HUES6 (cell line): ENCODE data around the gene PSD2.
A peak's percentile ranks its signal among the peaks of the same experiment; 100 is the strongest.

Experiments
- H3K27ac ChIP-seq: 2 replicates; pipeline ENCODE4 v1.7.0; 2013; ENCODE audit warnings: low read depth, mild to moderate bottlenecking, low read length, inconsistent platforms
- H3K27me3 ChIP-seq: 2 replicates; pipeline ENCODE4 v1.6.1; 2013; ENCODE audit warnings: low read length; ENCODE audit not compliant: control insufficient read depth, insufficient read depth
- H3K36me3 ChIP-seq: 2 replicates; pipeline ENCODE4 v1.6.1; 2013; ENCODE audit warnings: low read length; ENCODE audit not compliant: control insufficient read depth, insufficient read depth
- H3K4me1 ChIP-seq: 2 replicates; pipeline ENCODE4 v1.6.1; 2013; ENCODE audit warnings: low read length; ENCODE audit not compliant: control insufficient read depth, insufficient read depth
- H3K4me3 ChIP-seq: 2 replicates; pipeline ENCODE4 v1.5.1; 2013; ENCODE audit warnings: low read depth, low read length
- H3K9ac ChIP-seq: one replicate; pipeline ENCODE4 v1.6.1; 2013; ENCODE audit warnings: mild to moderate bottlenecking, low read length
- H3K9me3 ChIP-seq: 2 replicates; pipeline ENCODE4 v1.6.1; 2013; ENCODE audit warnings: low read depth, low read length; ENCODE audit not compliant: control insufficient read depth, insufficient read depth

The PSD2 gene

DNA sequence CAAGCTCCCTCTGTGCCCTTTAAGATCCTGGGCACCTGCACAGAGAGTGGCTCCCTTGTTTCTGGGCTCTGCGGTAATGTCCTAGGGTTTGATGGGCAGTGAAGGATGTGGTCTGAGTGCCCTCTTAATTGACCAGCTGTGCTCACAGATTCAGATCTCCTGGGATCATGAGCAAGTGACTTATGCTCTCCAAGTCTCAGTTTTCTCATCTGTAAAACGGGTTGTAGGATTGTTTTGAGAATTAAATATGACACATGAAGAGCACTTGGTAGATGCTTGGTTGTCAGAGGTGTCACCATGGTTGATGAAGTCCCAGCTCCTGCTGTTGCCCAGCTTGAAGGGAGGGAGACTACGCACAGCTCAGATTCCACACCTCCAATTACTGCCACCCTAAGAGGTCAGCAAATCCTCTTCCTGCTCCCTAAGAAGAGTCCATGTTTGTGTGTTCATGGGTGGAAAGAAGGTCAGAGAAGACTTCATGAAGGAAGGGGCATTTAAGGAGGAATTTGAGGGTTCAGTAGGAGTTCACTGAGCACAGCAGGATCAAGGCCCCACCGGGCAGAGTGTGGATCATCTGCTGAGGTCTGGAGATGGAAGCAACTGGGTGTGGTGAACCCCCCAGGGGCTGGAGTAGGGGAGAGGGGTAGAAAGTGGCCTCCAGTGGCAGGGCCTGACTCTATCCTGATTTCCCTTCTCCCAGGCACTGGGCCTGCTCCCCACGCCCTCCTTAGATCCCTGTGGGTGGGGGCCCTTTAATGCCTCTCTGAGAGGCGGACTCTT, 1.4 kb upstream of the PSD2 start:
- 0 out of 2 replicates have a peak, but pooled peaks cover 6% of the 10 kb centered on the region for H3K4me1 ChIP-seq
- H3K9ac ChIP-seq: no peak overlapping the region
- H3K4me3 ChIP-seq: 0 out of 2 replicates have a peak overlapping the region, but pooled peaks have one; percentile 59
- no peaks in the 10 kb centered on the region for H3K9me3 ChIP-seq
- H3K27me3 ChIP-seq: peaks cover 94% of the 10 kb centered on the region
- no peaks in the 10 kb centered on the region for H3K36me3 ChIP-seq
- H3K27ac ChIP-seq: no peak overlapping the region

DNA sequence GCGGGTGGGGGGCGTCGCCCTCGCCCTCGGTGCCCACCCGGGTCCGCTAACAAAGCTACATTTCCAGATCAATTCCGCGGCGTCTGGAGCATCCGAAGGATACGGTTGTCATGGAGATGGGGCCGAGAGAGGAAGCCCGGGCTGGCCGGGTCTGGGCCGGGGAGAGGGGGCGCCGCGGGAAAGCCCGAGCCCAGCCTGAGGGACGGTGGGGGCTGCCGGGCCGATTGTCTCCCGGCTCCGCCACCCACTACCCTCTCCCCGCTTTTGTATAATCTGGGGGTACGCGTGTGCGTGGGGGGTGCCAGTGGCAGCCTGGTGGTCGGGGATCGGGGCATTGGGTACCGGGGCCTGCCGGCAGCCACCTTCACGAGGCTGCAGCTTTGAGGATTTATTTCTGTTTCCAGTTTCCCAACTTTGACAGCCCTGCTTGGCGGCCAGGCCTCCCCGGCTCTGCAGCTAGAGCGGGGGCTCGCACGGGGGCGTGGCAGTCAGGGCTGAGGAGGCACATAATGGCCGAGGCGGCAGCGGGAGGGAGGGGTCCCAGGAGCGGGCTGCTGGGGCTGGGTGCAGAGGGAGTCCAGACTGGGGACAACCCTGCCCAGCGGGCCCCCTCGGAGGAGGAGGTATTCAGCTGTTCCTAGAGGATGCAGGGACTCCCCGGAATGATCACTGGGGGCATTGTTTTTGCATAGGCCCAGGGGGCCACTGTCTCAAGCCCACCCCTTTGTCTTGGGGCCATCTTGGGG, 626 bp downstream of the PSD2 start:
- Histone ChIP-seq H3K36me3 (no peaks in the 10 kb centered on the region), H3K9ac (no peak overlapping the region), H3K4me3 (peak overlapping the region; percentile 59), H3K27ac (no peak overlapping the region), H3K27me3 (peaks cover 99% of the 10 kb centered on the region), H3K4me1 (0 out of 2 replicates have a peak, but pooled peaks cover 6% of the 10 kb centered on the region), H3K9me3 (no peaks in the 10 kb centered on the region)

DNA sequence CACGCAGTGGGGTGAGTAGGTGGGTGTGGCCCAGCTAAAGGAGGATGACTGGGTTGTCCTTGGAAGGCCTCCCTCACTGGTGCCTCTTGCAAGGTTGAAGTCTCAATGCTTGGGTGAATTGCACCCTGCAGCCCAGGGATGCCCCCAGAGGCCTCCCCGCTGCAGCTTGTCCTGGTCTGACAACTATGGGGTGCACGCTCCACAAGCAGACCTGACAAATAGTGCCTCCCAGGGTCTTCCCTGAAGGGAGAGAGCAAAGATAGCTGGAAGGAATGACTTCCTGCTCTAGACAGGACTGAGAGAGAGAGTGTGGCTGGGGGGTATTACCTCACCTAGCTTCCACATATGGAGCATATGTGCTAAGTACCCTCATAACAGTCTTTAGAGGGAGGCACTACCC, 1.7 kb downstream of the PSD2 start:
- no peaks in the 10 kb centered on the region for H3K9me3 ChIP-seq
- peaks cover 99% of the 10 kb centered on the region for H3K27me3 ChIP-seq
- no peak overlapping the region for H3K9ac ChIP-seq
- H3K4me3 ChIP-seq: no peak overlapping the region
- H3K36me3 ChIP-seq: no peaks in the 10 kb centered on the region
- 0 out of 2 replicates have a peak, but pooled peaks cover 6% of the 10 kb centered on the region for H3K4me1 ChIP-seq
- H3K27ac ChIP-seq: no peak overlapping the region

- Histone ChIP-seq H3K4me1 (0 out of 2 replicates have a peak, but pooled peaks cover 6% of the 10 kb centered on the region), H3K27ac (no peak overlapping the region), H3K9ac (no peak overlapping the region), H3K9me3 (no peaks in the 10 kb centered on the region), H3K4me3 (no peak overlapping the region), H3K27me3 (peaks cover 99% of the 10 kb centered on the region), H3K36me3 (no peaks in the 10 kb centered on the region)
Measured at GRCh38 chr5:139797856-139798510, 2.4 kb downstream of the PSD2 start.

DNA sequence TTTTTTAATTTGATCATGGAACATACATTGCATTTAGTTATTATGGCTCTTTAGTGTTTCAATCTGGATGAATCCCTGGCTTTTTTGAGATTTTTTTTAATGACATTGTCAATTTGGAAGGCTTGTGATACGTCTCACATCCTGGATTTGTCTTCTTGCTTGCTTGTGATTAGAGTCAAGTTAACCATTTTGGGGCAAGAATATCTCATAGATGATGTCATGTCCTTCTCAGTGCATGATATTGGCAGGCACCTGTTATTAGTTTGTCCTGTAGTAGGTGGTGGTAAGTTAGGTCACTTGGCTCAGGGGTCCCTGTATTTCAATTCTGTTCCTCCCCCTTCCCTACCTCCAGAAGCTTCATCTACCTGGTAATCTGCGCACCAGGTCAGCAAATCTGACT, 3.3 kb downstream of the PSD2 start:
- Histone ChIP-seq H3K4me3 (no peak overlapping the region), H3K36me3 (no peaks in the 10 kb centered on the region), H3K9me3 (no peaks in the 10 kb centered on the region), H3K27ac (no peak overlapping the region), H3K27me3 (peaks cover 99% of the 10 kb centered on the region), H3K9ac (no peak overlapping the region), H3K4me1 (0 out of 2 replicates have a peak, but pooled peaks cover 6% of the 10 kb centered on the region)

GRCh38 chr5:139799359-139799758, 3.8 kb downstream of the PSD2 start:
- Histone ChIP-seq H3K9ac (no peak overlapping the region), H3K4me1 (0 out of 2 replicates have a peak, but pooled peaks cover 6% of the 10 kb centered on the region), H3K4me3 (no peak overlapping the region), H3K27ac (no peak overlapping the region), H3K9me3 (no peaks in the 10 kb centered on the region), H3K36me3 (no peaks in the 10 kb centered on the region), H3K27me3 (peaks cover 99% of the 10 kb centered on the region)

- peaks cover 80% of the 10 kb centered on the region for H3K27me3 ChIP-seq
- no peak overlapping the region for H3K9ac ChIP-seq
- no peak overlapping the region for H3K4me3 ChIP-seq
- H3K4me1 ChIP-seq: no peaks in the 10 kb centered on the region
- H3K27ac ChIP-seq: no peak overlapping the region
- no peaks in the 10 kb centered on the region for H3K9me3 ChIP-seq
- H3K36me3 ChIP-seq: no peaks in the 10 kb centered on the region
Measured at GRCh38 chr5:139803978-139804377, 8.4 kb downstream of the PSD2 start.

DNA sequence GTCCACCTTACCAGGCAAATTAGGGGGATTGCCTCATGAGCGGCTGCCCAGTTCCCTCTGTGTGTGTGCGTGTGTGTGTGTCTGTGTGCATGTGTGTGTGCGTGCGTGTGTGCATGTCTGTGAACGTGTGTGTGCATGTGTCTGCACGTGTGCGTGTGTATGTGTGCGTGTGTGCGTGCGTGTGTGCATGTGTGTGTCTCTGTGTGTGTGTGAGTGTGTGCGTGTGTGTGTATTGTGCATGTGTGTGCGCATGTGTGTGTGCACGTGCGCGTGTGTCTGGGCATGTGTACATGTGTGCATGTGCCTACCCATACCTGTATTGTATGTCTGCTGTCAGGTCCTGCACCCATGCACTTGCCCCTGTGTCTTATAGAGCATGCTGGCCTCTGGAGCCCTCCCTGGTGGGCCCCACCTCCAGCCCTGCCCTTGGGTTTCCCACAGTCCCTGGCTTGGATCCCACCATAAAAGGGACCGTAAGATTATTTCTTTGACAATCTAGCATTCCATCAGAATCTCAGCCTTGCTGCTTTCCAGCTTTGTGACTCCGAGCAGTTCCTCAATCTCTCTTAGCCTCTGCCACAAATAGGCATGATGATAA, 9.3 kb downstream of the PSD2 start:
- no peaks in the 10 kb centered on the region for H3K9me3 ChIP-seq
- no peaks in the 10 kb centered on the region for H3K4me1 ChIP-seq
- H3K27me3 ChIP-seq: peaks cover 75% of the 10 kb centered on the region
- no peak overlapping the region for H3K4me3 ChIP-seq
- H3K27ac ChIP-seq: no peak overlapping the region
- no peak overlapping the region for H3K9ac ChIP-seq
- H3K36me3 ChIP-seq: no peaks in the 10 kb centered on the region

DNA sequence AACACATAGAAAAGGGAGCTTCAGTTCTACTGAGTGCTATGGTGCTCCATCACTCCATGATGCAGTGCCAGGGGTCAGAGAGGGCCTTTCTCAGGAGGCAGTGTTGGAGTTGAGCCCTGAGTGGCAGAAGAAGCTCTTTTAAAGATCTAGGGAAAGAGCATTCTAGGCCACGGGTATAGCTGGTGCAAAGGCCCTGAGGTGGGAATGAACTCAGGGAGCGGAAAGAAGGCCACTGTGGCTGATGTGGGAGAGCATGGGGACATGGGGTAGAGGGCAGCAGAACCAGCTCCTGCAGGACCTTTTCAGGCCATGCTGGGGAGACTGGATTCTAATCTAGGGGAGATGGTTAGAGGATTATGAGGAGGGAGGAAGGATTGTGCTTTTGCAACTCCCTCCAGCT, 9.9 kb downstream of the PSD2 start:
- Histone ChIP-seq H3K4me1 (no peaks in the 10 kb centered on the region), H3K4me3 (no peak overlapping the region), H3K9ac (no peak overlapping the region), H3K9me3 (no peaks in the 10 kb centered on the region), H3K27me3 (peaks cover 72% of the 10 kb centered on the region), H3K27ac (no peak overlapping the region), H3K36me3 (no peaks in the 10 kb centered on the region)

GRCh38 chr5:139806111-139806510, 10.5 kb downstream of the PSD2 start:
- Histone ChIP-seq H3K36me3 (no peaks in the 10 kb centered on the region), H3K27me3 (peaks cover 68% of the 10 kb centered on the region)

More at GRCh38 chr5:139806111-139806510, 10.5 kb downstream of the PSD2 start:
- Histone ChIP-seq H3K27ac (no peak overlapping the region), H3K4me3 (no peak overlapping the region), H3K4me1 (no peaks in the 10 kb centered on the region), H3K9ac (no peak overlapping the region), H3K9me3 (no peaks in the 10 kb centered on the region)
